Astrocyte (in vitro differentiated cells and primary cell): ENCODE data around the gene TMEM259.

Experiments
- CTCF ChIP-seq: IDR thresholded peaks from 2 replicates; pipeline ENCODE4 v1.5.1; 2011; ENCODE audit warnings: low read depth, mild to moderate bottlenecking, inconsistent platforms, low read length, moderate library complexity; ENCODE audit not compliant: insufficient read depth
- EZH2 ChIP-seq: IDR thresholded peaks from 2 replicates; pipeline ENCODE4 v1.6.1; 2012; ENCODE audit warnings: mild to moderate bottlenecking, low read length, inconsistent platforms; ENCODE audit not compliant: insufficient read depth

- TF ChIP-seq CTCF: no peak
- no peak for TF ChIP-seq EZH2
Observed at GRCh38 chr19:1017906-1018305, 3.0 kb downstream of the TMEM259 start.
